Measurements from ENCODE around the gene OGDH.

GRCh38 chr7:44564606-44565005 is 41.8 kb upstream of the OGDH start:
- TF ChIP-seq CTCF (IDR thresholded peaks at IDR 0.05) (no peak), POLR2A (IDR thresholded peaks at IDR 0.05) (no peak)
